ENCODE measurements around the gene FSIP1.

Gene FSIP1

DNA sequence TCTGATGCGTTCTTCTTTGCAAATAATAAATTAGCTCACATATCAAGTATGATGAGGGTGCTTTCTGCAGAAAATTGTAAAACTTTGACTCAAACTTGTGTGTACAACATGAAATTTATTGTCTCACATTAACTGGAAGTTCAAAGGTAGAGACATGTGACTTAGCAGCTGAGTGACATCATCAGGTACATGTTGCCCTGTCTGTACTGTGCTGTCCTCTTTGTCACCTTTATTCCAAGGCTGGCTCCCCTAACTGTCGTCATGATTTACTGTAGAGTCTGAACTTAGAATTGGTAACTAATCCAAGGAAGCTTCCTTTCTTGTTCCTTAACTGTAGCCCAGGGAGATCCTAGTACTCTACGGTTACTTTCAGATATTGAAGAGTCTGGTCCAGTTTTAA is 12.3 kb upstream of the FSIP1 start:
- no peak overlapping the region for H3K4me3 ChIP-seq (ENCODE audit: low read length)
- no peak overlapping the region for H3K27ac ChIP-seq (ENCODE audit: low read length)
- H3K4me1 ChIP-seq (ENCODE audit: control insufficient read depth, insufficient read depth, low read length) = 0 out of 2 replicates have a peak, but pooled peaks cover 1% of the 10 kb centered on the region
- no peaks in the 10 kb centered on the region for H3K27me3 ChIP-seq (ENCODE audit: control insufficient read depth, insufficient read depth, low read length)
- H3K9me3 ChIP-seq (ENCODE audit: control insufficient read depth, insufficient read depth, low read length) = no peaks in the 10 kb centered on the region
- H3K36me3 ChIP-seq (ENCODE audit: control insufficient read depth, insufficient read depth, low read length) = peaks cover 6% of the 10 kb centered on the region; the same call in 1 of the 2 replicates
- no peak for DNase-seq (ENCODE audit: low read depth, low spot score)
- no CpG with 5 or more reads among the region's 3 CpGs for WGBS (ENCODE audit: insufficient coverage, insufficient read length)

DNA sequence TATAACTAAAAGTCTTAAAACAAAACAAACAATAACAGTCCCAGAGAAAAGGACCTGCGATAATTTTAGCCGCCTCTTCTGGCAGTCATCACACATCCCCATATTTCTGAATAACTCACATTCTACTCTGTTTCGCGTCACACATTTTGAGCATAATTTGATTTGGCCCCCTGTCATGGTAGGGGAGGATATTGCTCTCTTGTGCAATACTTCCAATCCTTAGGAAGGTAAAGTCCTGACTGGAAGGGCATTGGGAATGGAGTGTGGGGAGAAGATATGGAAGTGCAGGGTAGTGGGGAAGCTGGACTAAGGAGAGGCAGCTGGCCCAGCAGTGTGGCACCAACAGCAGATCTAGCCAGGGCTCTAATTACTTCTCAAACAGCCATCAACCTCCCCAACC is 11.3 kb upstream of the FSIP1 start:
- WGBS (ENCODE audit: insufficient coverage, insufficient read length) = no CpG with 5 or more reads among the region's 4 CpGs
- Histone ChIP-seq H3K27me3 (ENCODE audit: control insufficient read depth, insufficient read depth, low read length) (no peaks in the 10 kb centered on the region), H3K27ac (ENCODE audit: low read length) (no peak overlapping the region), H3K4me1 (ENCODE audit: control insufficient read depth, insufficient read depth, low read length) (0 out of 2 replicates have a peak, but pooled peaks cover 1% of the 10 kb centered on the region), H3K4me3 (ENCODE audit: low read length) (no peak overlapping the region), H3K9me3 (ENCODE audit: control insufficient read depth, insufficient read depth, low read length) (no peaks in the 10 kb centered on the region), H3K36me3 (ENCODE audit: control insufficient read depth, insufficient read depth, low read length) (peaks cover 6% of the 10 kb centered on the region; the same call in 1 of the 2 replicates)
- DNase-seq (ENCODE audit: low read depth, low spot score) = no peak

DNA sequence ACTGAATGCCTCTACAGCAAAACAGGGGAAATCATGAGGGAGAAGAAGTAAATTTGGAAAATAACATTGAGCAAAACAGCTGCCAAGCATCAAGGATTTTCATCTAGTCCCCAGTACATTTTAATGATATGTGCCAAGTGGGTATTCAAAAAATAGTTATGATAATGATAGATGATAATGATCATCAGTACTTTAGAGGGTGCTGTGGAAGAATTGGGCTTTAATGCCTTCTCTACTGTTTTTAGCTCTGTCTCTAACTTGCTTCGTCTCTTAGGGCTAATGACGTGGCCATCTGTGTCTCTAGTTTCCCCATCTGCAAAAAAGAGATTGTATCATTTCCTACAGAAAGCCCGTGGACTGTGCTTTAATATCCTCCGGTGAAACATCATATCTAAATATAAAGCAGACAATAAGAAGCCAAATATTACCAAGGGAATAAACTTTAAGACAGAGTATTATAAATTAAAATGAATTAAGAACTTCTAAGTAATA is 10.2 kb upstream of the FSIP1 start:
- DNase-seq (ENCODE audit: low read depth, low spot score) = no peak
- WGBS (ENCODE audit: insufficient coverage, insufficient read length) = no CpG with 5 or more reads among the region's 4 CpGs
- H3K4me1 ChIP-seq (ENCODE audit: control insufficient read depth, insufficient read depth, low read length) = 0 out of 2 replicates have a peak, but pooled peaks cover 3% of the 10 kb centered on the region

DNA sequence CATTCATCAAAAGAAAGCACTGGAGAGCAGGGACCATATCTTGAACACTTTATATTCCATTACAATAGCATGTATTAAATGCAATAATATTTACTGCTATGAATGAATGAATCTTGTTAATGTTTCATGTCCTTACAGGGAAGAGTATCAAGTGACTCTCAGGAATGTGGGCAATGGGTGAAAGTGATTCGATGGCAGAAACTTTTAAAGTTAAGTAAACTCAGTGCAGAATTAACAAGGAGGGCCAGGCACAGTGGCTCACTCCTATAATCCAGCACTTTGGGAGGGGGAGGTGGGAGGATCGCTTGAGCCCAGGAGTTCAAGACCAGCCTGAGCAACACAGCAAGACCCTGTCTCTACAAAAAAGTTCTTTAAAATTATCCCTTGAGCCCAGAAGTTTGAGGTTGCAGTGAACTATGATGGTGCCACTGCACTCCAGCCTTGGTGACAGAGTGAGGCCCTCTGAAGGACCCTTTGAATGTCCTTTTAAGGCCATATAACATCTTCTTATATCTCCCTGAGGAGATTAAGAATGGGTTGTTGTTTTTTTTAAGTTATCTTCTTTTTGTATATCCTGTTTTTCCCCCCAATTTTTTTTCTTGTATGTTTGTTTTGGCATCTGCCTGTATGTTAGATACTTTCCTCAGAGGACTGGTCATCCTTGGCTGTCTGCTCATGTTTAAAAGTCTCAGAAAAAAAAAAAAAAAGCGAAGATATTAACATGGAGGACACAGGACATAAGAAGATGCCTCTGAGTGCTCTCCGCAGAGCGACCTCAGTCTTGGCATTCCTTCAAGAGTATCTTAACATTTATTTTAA is 9.6 kb upstream of the FSIP1 start:
- H3K27ac ChIP-seq (ENCODE audit: low read length) = no peak overlapping the region
- H3K4me1 ChIP-seq (ENCODE audit: control insufficient read depth, insufficient read depth, low read length) = 0 out of 2 replicates have a peak, but pooled peaks cover 4% of the 10 kb centered on the region
- no CpG with 5 or more reads among the region's 5 CpGs for WGBS (ENCODE audit: insufficient coverage, insufficient read length)

More for the DNA sequence above, 10.2 kb upstream of the FSIP1 start:
- H3K27ac ChIP-seq (ENCODE audit: low read length) = no peak overlapping the region
- no peaks in the 10 kb centered on the region for H3K27me3 ChIP-seq (ENCODE audit: control insufficient read depth, insufficient read depth, low read length)
- no peak overlapping the region for H3K4me3 ChIP-seq (ENCODE audit: low read length)
- H3K9me3 ChIP-seq (ENCODE audit: control insufficient read depth, insufficient read depth, low read length) = no peaks in the 10 kb centered on the region
- no peaks in the 10 kb centered on the region for H3K36me3 ChIP-seq (ENCODE audit: control insufficient read depth, insufficient read depth, low read length)

DNA sequence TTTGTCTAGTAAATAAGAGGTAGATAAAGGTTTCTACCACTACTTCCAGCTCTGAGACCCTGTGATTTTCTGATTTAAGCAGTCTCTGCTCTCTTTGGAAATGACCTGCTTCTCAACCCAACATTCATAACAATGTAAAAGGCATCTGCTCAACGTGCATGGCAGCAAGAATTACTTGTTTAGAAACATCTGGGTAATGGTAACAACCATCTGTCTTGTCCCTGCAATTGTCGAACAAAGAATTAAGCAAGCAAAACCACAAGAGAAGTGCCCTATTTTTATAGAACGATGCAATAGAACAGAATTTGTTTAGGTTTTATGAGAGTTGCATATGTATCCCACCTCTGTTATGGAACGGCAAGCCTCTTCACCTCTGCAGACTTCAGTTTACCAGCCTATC is 7.1 kb upstream of the FSIP1 start:
- WGBS (ENCODE audit: insufficient coverage, insufficient read length) = no CpG with 5 or more reads among the region's 4 CpGs

More for the DNA sequence above, 9.6 kb upstream of the FSIP1 start:
- Histone ChIP-seq H3K36me3 (ENCODE audit: control insufficient read depth, insufficient read depth, low read length) (no peaks in the 10 kb centered on the region), H3K4me3 (ENCODE audit: low read length) (no peak overlapping the region), H3K27me3 (ENCODE audit: control insufficient read depth, insufficient read depth, low read length) (no peaks in the 10 kb centered on the region), H3K9me3 (ENCODE audit: control insufficient read depth, insufficient read depth, low read length) (no peaks in the 10 kb centered on the region)
- no peak for DNase-seq (ENCODE audit: low read depth, low spot score)

DNA sequence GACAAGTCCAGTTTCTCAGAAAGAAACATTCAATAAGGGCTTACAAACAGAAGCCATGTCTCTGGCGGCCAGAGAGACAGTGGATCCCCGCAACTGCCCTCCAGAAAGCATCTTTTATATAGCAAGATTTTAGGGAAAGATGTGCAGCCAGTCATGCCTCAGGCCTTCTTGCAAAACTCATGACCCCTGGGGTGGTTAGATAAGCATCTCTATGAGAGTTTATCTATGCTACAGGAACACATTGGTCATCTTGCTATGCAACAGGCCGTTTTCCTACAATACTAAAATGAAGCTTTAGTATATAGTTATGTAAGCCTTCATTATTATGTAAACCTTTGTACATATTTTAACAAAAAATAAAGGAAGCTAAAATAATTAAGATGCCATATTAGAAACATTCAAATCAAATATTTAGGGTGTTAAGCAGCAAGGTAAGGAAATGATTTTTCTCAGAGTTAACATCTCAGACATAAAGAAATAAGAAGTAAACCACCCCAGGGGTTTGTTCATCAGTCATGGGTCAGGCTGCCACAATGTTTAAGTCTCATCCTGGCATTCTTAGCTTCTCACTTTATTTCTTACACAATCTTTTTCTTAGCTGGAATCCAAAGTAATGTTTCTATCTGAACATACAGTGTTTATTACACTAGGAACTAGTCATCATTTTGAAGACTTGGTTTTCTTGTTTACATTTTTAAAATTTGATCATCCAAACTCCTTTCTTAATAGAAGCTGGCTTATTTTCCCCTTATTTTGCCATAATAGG is 6.3 kb upstream of the FSIP1 start:
- DNase-seq (ENCODE audit: low read depth, low spot score) = no peak
- Histone ChIP-seq H3K4me1 (ENCODE audit: control insufficient read depth, insufficient read depth, low read length) (peaks cover 7% of the 10 kb centered on the region; the same call in 1 of the 2 replicates), H3K4me3 (ENCODE audit: low read length) (no peak overlapping the region), H3K27me3 (ENCODE audit: control insufficient read depth, insufficient read depth, low read length) (no peaks in the 10 kb centered on the region), H3K36me3 (ENCODE audit: control insufficient read depth, insufficient read depth, low read length) (no peaks in the 10 kb centered on the region), H3K27ac (ENCODE audit: low read length) (no peak overlapping the region), H3K9me3 (ENCODE audit: control insufficient read depth, insufficient read depth, low read length) (no peaks in the 10 kb centered on the region)
- whole genome bisulfite sequencing (ENCODE audit: insufficient coverage, insufficient read length) = no CpG with 5 or more reads among the region's 3 CpGs

More for the DNA sequence above, 7.1 kb upstream of the FSIP1 start:
- no peaks in the 10 kb centered on the region for H3K36me3 ChIP-seq (ENCODE audit: control insufficient read depth, insufficient read depth, low read length)
- H3K9me3 ChIP-seq (ENCODE audit: control insufficient read depth, insufficient read depth, low read length) = no peaks in the 10 kb centered on the region
- no peak overlapping the region for H3K4me3 ChIP-seq (ENCODE audit: low read length)
- DNase-seq (ENCODE audit: low read depth, low spot score) = no peak
- H3K27me3 ChIP-seq (ENCODE audit: control insufficient read depth, insufficient read depth, low read length) = no peaks in the 10 kb centered on the region
- H3K27ac ChIP-seq (ENCODE audit: low read length) = no peak overlapping the region
- peaks cover 7% of the 10 kb centered on the region; the same call in 1 of the 2 replicates for H3K4me1 ChIP-seq (ENCODE audit: control insufficient read depth, insufficient read depth, low read length)

DNA sequence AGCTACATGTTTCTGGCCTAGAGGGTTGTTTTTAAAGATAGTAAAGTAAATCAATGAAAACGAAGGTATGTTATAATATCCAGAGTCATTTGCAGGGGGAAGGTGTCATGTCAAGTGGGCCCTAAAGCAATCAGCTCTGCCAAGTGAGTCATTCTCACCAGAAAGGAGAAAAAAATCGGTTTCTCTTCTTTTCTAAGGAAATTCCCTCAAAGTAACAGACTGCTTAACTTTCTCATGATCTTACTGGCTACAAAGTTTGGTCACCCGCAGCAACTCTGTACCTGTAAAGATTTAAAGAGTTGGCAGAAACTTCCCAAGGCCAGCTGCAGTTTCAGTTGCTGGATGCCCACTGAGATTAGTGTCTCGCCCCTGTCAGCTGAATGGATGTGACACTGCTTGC is 5.5 kb upstream of the FSIP1 start:
- no peaks in the 10 kb centered on the region for H3K9me3 ChIP-seq (ENCODE audit: control insufficient read depth, insufficient read depth, low read length)
- no peak overlapping the region for H3K27ac ChIP-seq (ENCODE audit: low read length)
- peaks cover 7% of the 10 kb centered on the region; the same call in 1 of the 2 replicates for H3K4me1 ChIP-seq (ENCODE audit: control insufficient read depth, insufficient read depth, low read length)
- no peak for DNase-seq (ENCODE audit: low read depth, low spot score)
- H3K4me3 ChIP-seq (ENCODE audit: low read length) = no peak overlapping the region
- no peaks in the 10 kb centered on the region for H3K36me3 ChIP-seq (ENCODE audit: control insufficient read depth, insufficient read depth, low read length)
- no CpG with 5 or more reads among the region's 4 CpGs for WGBS (ENCODE audit: insufficient coverage, insufficient read length)
- H3K27me3 ChIP-seq (ENCODE audit: control insufficient read depth, insufficient read depth, low read length) = no peaks in the 10 kb centered on the region

DNA sequence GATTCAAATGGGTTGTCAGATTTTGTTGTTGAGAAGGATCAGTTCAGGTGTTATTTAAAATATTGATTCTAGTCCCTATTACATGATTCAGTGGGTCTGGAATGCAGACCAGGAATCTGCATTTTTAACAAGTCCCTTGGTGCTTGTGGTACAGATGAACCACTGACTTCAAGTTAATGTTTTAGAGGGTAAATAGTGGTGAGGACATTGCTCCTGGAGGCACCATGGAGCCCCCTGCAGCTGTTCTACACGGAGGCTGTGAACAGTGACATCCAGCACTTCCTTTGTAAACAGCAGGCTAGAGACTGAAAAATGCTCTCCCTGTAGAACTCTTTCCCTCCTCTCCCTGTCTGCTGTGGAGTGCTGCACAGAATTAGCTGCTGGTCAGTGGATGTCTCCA is 4.8 kb upstream of the FSIP1 start:
- Histone ChIP-seq H3K36me3 (ENCODE audit: control insufficient read depth, insufficient read depth, low read length) (no peaks in the 10 kb centered on the region), H3K27me3 (ENCODE audit: control insufficient read depth, insufficient read depth, low read length) (no peaks in the 10 kb centered on the region), H3K9me3 (ENCODE audit: control insufficient read depth, insufficient read depth, low read length) (no peaks in the 10 kb centered on the region), H3K27ac (ENCODE audit: low read length) (no peak overlapping the region), H3K4me3 (ENCODE audit: low read length) (no peak overlapping the region), H3K4me1 (ENCODE audit: control insufficient read depth, insufficient read depth, low read length) (peaks cover 7% of the 10 kb centered on the region; the same call in 1 of the 2 replicates)
- no peak for DNase-seq (ENCODE audit: low read depth, low spot score)
- WGBS (ENCODE audit: insufficient coverage, insufficient read length) = no CpG with 5 or more reads among the region's 1 CpG

DNA sequence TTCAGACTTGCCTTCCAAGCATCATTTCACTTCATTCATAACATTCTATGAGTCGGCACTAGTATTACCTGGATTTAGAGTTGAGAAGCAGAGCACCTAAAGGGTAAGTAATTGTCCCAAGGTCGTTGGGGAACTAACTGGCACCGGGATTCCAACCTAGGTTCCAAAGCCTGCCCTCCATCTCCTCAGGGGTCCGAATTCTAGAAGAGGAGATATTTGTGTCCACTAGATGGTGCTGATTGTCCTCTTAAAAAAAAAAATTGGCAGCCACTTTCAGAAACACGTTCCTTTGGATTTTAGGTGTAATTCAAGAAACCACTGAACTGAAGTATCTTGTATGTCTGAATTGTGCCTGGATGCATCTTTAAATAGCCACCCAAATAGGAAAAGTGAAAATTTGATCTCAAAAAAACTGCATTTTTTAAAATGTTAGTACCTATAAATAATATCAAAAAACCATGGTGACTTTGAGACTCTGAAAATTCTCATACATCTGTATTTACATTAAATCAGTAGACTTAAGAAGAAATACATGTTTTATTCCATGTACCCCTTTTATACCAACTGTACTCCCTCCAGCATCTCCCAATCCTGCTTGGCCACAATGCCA is 3.9 kb upstream of the FSIP1 start:
- Histone ChIP-seq H3K27ac (ENCODE audit: low read length) (no peak overlapping the region), H3K27me3 (ENCODE audit: control insufficient read depth, insufficient read depth, low read length) (no peaks in the 10 kb centered on the region), H3K4me1 (ENCODE audit: control insufficient read depth, insufficient read depth, low read length) (peaks cover 7% of the 10 kb centered on the region; the same call in 1 of the 2 replicates)

DNA sequence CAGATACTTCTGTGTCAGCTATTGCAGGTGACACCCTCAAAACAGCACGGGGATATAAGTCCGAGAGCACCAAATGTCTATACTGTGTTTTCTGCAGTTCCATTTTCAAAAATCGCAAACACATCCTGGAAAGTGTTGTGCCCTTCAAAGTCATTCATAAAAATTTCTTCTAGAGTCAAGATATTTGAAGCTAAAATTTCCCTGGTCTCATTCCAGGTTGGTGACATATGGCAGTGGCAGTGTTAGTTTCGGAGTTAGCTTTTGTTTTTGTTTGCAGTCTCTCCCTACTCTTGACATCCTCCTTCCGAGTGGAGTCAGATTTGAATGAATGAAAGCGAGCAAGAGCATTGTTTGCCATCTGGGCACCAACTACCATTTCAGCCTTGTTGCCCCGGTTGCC is 3.2 kb upstream of the FSIP1 start:
- no peak overlapping the region for H3K27ac ChIP-seq (ENCODE audit: low read length)
- H3K4me3 ChIP-seq (ENCODE audit: low read length) = no peak overlapping the region
- peaks cover 7% of the 10 kb centered on the region; the same call in 1 of the 2 replicates for H3K4me1 ChIP-seq (ENCODE audit: control insufficient read depth, insufficient read depth, low read length)
- DNase-seq (ENCODE audit: low read depth, low spot score) = no peak
- no peaks in the 10 kb centered on the region for H3K36me3 ChIP-seq (ENCODE audit: control insufficient read depth, insufficient read depth, low read length)
- no peaks in the 10 kb centered on the region for H3K9me3 ChIP-seq (ENCODE audit: control insufficient read depth, insufficient read depth, low read length)
- WGBS (ENCODE audit: insufficient coverage, insufficient read length) = no CpG with 5 or more reads among the region's 7 CpGs
- no peaks in the 10 kb centered on the region for H3K27me3 ChIP-seq (ENCODE audit: control insufficient read depth, insufficient read depth, low read length)

More for the DNA sequence above, 3.9 kb upstream of the FSIP1 start:
- H3K4me3 ChIP-seq (ENCODE audit: low read length) = no peak overlapping the region
- no peaks in the 10 kb centered on the region for H3K36me3 ChIP-seq (ENCODE audit: control insufficient read depth, insufficient read depth, low read length)
- no peaks in the 10 kb centered on the region for H3K9me3 ChIP-seq (ENCODE audit: control insufficient read depth, insufficient read depth, low read length)
- peak; percentile 75 for DNase-seq (ENCODE audit: low read depth, low spot score)
- no CpG with 5 or more reads among the region's 5 CpGs for WGBS (ENCODE audit: insufficient coverage, insufficient read length)
